ENCODE data around the gene HAPLN2.

GRCh38 chr1:156571919-156572662 is 47.1 kb upstream of the HAPLN2 start, which contains the start of gene IQGAP3:
- TF ChIP-seq CTCF (IDR thresholded peaks at IDR 0.05) (no peak), POLR2A (IDR thresholded peaks at IDR 0.05) (no peak), POLR2AphosphoS5 (IDR thresholded peaks at IDR 0.05) (peak in 3 of 4 donors; percentile 9 to 56 (median 16)), EP300 (IDR thresholded peaks at IDR 0.05) (no peak)

Measured in sigmoid colon (tissue), 4 donors.